Peyer's patch (tissue), 4 donors: ENCODE results near the gene PTGR2. TPM values are rescaled to one million over a fixed set of nuclear protein-coding genes. Genes with fewer than 3 reads are reported as not detected.
"Not testable (repeated sequence)": the region's sequence is repeated elsewhere in the genome, so short reads cannot be mapped to it uniquely, and the experiment has no call there.

Source experiments
- DNase-seq, 3 donors: peaks; one replicate each; pipeline ENCODE4 v3.0.0-alpha.2; 2017 to 2019
- H3K27ac ChIP-seq, 4 donors: fragments of 200-600 bp; sonication (generic); one replicate each; pipeline ENCODE4 v1.5.1; 2016 to 2019
- H3K27me3 ChIP-seq, 2 donors: fragments of 200-600 bp; sonication (generic); one replicate each; pipeline ENCODE4 v1.5.1; 2019
- H3K36me3 ChIP-seq, 3 donors: fragments of 200-600 bp; sonication (generic); one replicate each; pipeline ENCODE4 v1.5.1; 2016 to 2019
- H3K4me1 ChIP-seq, 4 donors: fragments of 200-600 bp; sonication (generic); one replicate each; pipeline ENCODE4 v1.5.1; 2016 to 2019
- H3K4me3 ChIP-seq, 4 donors: fragments of 200-600 bp; sonication (generic); 1 replicate in 3 of 4; 2 replicates in 1 of 4; pipeline ENCODE4 v1.5.1; 2016 to 2019; ENCODE audit warnings: mild to moderate bottlenecking in 1 of 4
- H3K9me3 ChIP-seq, 4 donors: fragments of 200-600 bp; sonication (generic); one replicate each; pipeline ENCODE4 v1.5.1; 2016 to 2019; ENCODE audit warnings: mild to moderate bottlenecking in 1 of 4
- CTCF ChIP-seq, 6 experiments: fragments of 450-650 bp in 4 of 6; fragments of 200-600 bp in 2 of 6; sonication (generic) in 1 of 6; IDR thresholded peaks; one replicate each; pipeline ENCODE4 v1.5.1; 2017 to 2019; ENCODE audit warnings: antibody characterized with exemption in 6 of 6, mild to moderate bottlenecking in 3 of 6, moderate library complexity in 1 of 6
- POLR2A ChIP-seq, 2 donors: fragments of 450-650 bp; IDR thresholded peaks; one replicate each; pipeline ENCODE4 v1.5.1; 2017; ENCODE audit warnings: antibody characterized with exemption in 2 of 2, mild to moderate bottlenecking in 2 of 2, moderate library complexity in 2 of 2
- total RNA-seq, 4 donors: library from RNA; depleted of rRNA; stranded (reverse); fragments of >200 nt; gene quantifications; one replicate each; pipeline ENCODE4 v1.1.0, GENCODE V29; 2016

The PTGR2 gene
- total RNA-seq, 4 donors from 2014 or later = 11.1 to 19.0 (median 12.9) TPM

- Histone ChIP-seq H3K4me1 (peaks cover 0 to 22% (median 0%) of the 10 kb centered on the region in 4 donors), H3K27me3 (no peaks in the 10 kb centered on the region), H3K9me3 (no peaks in the 10 kb centered on the region), H3K4me3 (no peak overlapping the region), H3K36me3 (peaks cover 0 to 4% (median 0%) of the 10 kb centered on the region in 3 donors), H3K27ac (peak overlapping the region in 1 of 4 donors; percentile 88)
- no peak for DNase-seq
- TF ChIP-seq POLR2A (IDR thresholded peaks at IDR 0.05) (no peak), CTCF (IDR thresholded peaks at IDR 0.05) (no peak)
Measured at GRCh38 chr14:73888460-73888725, 36.8 kb downstream of the PTGR2 start.

DNA sequence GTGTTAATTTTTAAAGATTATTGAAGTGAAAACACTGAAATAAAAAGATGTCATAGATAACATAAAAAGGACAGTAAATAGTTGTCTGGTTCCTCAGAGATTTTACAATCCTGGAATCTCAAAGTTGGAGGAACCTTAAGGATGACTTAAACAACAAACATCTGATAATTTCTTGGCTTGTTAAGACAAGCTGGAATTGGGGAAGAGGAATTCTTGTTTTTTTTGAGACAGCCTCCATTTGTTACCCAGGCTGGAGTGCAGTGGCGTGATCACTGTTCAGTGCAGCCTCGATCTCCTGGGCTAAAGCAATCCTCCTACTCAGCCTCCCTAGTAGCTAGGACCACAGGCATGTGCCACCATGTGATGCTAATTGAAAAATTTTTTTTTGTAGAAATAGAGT, 37.3 kb downstream of the PTGR2 start:
- H3K4me3 ChIP-seq = no peak overlapping the region
- TF ChIP-seq CTCF (IDR thresholded peaks at IDR 0.05) = no peak
- peaks cover 0 to 22% (median 0%) of the 10 kb centered on the region in 4 donors for H3K4me1 ChIP-seq
- no peak overlapping the region for H3K27ac ChIP-seq
- H3K27me3 ChIP-seq = no peaks in the 10 kb centered on the region
- no peaks in the 10 kb centered on the region for H3K9me3 ChIP-seq
- DNase-seq = no peak
- peaks cover 0 to 10% (median 0%) of the 10 kb centered on the region in 3 donors for H3K36me3 ChIP-seq

- TF ChIP-seq CTCF (IDR thresholded peaks at IDR 0.05) = no peak
- no peak for TF ChIP-seq POLR2A (IDR thresholded peaks at IDR 0.05)
- no peak overlapping the region for H3K27ac ChIP-seq
- peaks cover 0 to 14% (median 0%) of the 10 kb centered on the region in 3 donors for H3K36me3 ChIP-seq
- H3K4me1 ChIP-seq = peaks cover 0 to 22% (median 0%) of the 10 kb centered on the region in 4 donors
- H3K9me3 ChIP-seq = no peaks in the 10 kb centered on the region
- H3K27me3 ChIP-seq = no peaks in the 10 kb centered on the region
- no peak overlapping the region for H3K4me3 ChIP-seq
- no peak for DNase-seq
Measured at GRCh38 chr14:73889376-73889775, 37.7 kb downstream of the PTGR2 start.

- DNase-seq, H3K27me3 ChIP-seq, H3K27ac ChIP-seq, H3K4me1 ChIP-seq, H3K9me3 ChIP-seq, H3K4me3 ChIP-seq: not testable (repeated sequence)
- peaks cover 0 to 61% (median 0%) of the 10 kb centered on the region in 3 donors for H3K36me3 ChIP-seq
Measured at GRCh38 chr14:73894180-73894687, 42.6 kb downstream of the PTGR2 start.

DNA sequence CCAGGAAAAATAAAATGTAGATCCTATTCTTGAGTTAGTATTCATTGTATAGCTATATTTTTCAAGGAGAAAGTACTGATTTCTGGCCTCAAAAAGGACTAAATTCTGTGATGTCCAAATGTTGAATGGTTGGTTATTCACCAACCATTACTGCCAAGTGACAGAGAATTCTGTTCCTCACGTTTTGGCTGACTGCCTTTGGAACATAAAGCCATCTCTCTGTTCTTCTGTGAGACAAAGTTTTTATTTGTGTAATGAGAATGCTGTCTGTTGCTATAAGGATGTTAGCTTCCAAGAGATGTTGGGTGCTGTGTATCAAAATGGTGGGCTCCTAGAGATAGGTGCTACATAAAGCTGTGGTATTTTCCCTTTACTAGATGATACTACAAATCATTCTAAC, 44.3 kb downstream of the PTGR2 start:
- H3K36me3 ChIP-seq = peaks cover 0 to 77% (median 0%) of the 10 kb centered on the region in 3 donors

DNA sequence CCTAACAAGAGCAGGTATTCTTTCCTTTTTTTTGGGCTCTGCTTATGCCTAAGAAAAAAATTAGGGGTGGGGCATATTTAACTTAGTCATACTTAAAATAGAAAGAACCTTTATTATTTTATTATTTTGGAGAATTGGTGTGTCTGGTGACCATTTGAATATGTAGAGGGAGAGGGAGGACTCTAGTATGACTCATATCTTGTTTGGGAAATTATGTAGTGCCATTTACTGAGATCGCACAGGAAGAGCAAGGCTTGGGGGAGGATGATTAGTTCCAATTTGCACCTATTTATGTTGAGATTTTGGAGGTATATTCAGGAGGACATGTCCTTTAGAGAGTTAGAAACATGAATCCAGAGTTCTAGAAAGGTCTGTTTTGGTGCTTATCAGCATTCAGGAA, 44.9 kb downstream of the PTGR2 start:
- H3K36me3 ChIP-seq = peaks cover 0 to 83% (median 0%) of the 10 kb centered on the region in 3 donors
- no peak overlapping the region for H3K27ac ChIP-seq
- H3K4me3 ChIP-seq = no peak overlapping the region
- H3K9me3 ChIP-seq = no peaks in the 10 kb centered on the region
- H3K4me1 ChIP-seq = no peaks in the 10 kb centered on the region
- no peaks in the 10 kb centered on the region for H3K27me3 ChIP-seq
- TF ChIP-seq CTCF (IDR thresholded peaks at IDR 0.05) (no peak), POLR2A (IDR thresholded peaks at IDR 0.05) (no peak)
- DNase-seq = no peak

More for the DNA sequence above, 44.3 kb downstream of the PTGR2 start:
- Histone ChIP-seq H3K27ac (no peak overlapping the region), H3K4me3 (no peak overlapping the region), H3K27me3 (no peaks in the 10 kb centered on the region), H3K9me3 (no peaks in the 10 kb centered on the region), H3K4me1 (no peaks in the 10 kb centered on the region)
- no peak for DNase-seq
- TF ChIP-seq POLR2A (IDR thresholded peaks at IDR 0.05) (no peak), CTCF (IDR thresholded peaks at IDR 0.05) (no peak)
